ENCODE results near the gene AGBL4. TPM values are rescaled to one million over a fixed set of nuclear protein-coding genes. Genes with fewer than 3 reads are reported as not detected.

AGBL4 gene
- total RNA-seq, 1 donor from 2014 or later: not detected

DNA sequence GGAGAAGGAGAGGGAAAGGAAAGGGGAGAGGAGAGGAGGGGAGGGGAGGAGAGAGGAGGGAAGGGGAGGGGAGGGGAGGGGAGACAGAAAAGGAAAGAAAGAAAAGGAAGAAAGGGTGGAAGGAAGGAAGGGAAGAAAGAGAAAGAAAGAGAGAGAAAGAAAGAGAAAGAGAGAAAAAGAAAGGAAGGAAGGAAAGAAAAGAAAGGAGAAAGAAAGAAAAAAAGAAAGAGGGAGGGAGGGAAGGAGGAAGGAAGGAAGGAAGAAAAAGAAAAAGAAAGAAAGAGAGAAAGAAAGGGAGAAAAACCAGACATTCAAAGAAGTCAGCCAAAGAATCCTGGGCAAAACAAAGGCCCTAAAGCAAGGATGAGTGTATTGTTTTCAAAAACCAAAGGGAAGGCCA lies 1426.1 kb downstream of the AGBL4 start:
- Histone ChIP-seq H3K36me3 (no peaks in the 10 kb centered on the region), H3K27ac (no peak overlapping the region), H3K4me3 (no peak overlapping the region), H3K27me3 (no peaks in the 10 kb centered on the region), H3K9me3 (no peaks in the 10 kb centered on the region), H3K4me1 (no peaks in the 10 kb centered on the region)
- no peak for DNase-seq (ENCODE audit: low spot score in 2 of 2)
- TF ChIP-seq, protein P1, sequence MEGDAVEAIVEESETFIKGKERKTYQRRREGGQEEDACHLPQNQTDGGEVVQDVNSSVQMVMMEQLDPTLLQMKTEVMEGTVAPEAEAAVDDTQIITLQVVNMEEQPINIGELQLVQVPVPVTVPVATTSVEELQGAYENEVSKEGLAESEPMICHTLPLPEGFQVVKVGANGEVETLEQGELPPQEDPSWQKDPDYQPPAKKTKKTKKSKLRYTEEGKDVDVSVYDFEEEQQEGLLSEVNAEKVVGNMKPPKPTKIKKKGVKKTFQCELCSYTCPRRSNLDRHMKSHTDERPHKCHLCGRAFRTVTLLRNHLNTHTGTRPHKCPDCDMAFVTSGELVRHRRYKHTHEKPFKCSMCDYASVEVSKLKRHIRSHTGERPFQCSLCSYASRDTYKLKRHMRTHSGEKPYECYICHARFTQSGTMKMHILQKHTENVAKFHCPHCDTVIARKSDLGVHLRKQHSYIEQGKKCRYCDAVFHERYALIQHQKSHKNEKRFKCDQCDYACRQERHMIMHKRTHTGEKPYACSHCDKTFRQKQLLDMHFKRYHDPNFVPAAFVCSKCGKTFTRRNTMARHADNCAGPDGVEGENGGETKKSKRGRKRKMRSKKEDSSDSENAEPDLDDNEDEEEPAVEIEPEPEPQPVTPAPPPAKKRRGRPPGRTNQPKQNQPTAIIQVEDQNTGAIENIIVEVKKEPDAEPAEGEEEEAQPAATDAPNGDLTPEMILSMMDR (IDR thresholded peaks at IDR 0.05): no peak
- intact Hi-C loops (cut with DNase I): no loop called here

DNA sequence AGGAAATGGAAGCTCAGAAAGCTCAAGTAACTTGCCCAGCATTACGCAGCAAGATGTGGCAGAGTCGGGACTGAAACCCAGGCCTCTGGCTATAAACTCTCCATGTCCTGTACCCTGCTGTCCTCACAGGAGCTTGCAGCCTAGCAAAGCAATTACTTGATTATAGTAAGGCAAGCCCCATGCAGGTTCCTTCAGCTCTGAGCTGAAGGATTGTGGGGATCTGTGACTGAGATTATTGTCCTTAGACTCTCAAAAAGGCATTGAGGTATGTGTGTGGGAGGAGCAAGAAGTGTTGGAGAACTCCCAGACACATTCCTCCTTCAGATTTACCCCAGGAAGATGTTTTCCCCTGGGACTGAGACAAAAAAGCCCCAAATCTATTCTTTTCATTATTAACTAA lies 1427.7 kb downstream of the AGBL4 start:
- TF ChIP-seq, protein P1 (IDR thresholded peaks at IDR 0.05): no peak

DNA sequence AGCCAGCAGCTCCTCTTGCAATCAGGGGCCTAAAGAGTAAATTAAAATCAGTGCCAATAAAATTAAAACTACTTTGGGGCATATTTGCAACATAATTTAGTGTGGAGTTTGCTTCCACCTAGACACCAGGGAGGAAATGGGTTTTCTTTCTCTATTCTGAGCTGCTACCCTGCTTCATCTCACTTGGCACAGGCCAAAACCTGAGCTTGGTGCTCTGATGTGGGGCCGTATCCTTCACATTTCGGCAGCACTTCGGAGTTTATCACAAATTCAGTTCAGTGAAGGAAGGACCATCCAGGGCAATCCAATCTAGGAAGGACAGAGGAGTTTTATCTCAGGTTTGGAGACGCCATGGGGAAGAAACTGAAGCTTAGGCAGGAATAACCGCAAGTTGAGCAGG lies 1428.1 kb downstream of the AGBL4 start:
- H3K9me3 ChIP-seq: no peaks in the 10 kb centered on the region
- H3K27me3 ChIP-seq: no peaks in the 10 kb centered on the region
- H3K27ac ChIP-seq: no peak overlapping the region
- H3K4me1 ChIP-seq: no peaks in the 10 kb centered on the region
- intact Hi-C loops (cut with DNase I): no loop called here
- DNase-seq (ENCODE audit: low spot score in 2 of 2): no peak
- TF ChIP-seq, protein P1 (IDR thresholded peaks at IDR 0.05): no peak
- no peaks in the 10 kb centered on the region for H3K36me3 ChIP-seq
- H3K4me3 ChIP-seq: no peak overlapping the region

More for the DNA sequence above, 1427.7 kb downstream of the AGBL4 start:
- no peak overlapping the region for H3K27ac ChIP-seq
- no peak overlapping the region for H3K4me3 ChIP-seq
- DNase-seq (ENCODE audit: low spot score in 2 of 2): no peak
- intact Hi-C loops (cut with DNase I): no loop called here
- H3K9me3 ChIP-seq: no peaks in the 10 kb centered on the region
- H3K36me3 ChIP-seq: no peaks in the 10 kb centered on the region
- H3K27me3 ChIP-seq: no peaks in the 10 kb centered on the region
- no peaks in the 10 kb centered on the region for H3K4me1 ChIP-seq

DNA sequence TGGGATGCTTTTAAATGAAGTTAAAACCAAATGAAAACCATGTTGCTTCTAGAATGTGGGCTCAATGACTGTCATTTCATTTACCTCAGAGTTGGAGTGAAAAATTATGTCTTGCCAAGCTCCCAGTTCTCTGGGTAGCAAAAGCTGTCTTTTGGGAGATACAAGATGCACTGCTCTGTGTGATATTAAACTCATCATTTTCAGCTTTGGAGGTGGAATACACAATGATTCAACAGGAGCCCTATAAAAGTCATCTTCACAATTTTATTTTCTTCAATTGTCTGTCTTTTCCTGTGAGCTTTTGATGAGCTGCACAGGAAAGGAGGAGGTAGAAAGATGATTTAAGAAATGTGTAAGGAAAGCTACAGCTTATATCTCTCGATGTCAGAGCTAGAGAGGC lies 1431.4 kb downstream of the AGBL4 start:
- no peaks in the 10 kb centered on the region for H3K9me3 ChIP-seq
- DNase-seq (ENCODE audit: low spot score in 2 of 2): no peak
- H3K27ac ChIP-seq: no peak overlapping the region
- H3K4me3 ChIP-seq: no peak overlapping the region
- intact Hi-C loops (cut with DNase I): no loop called here
- H3K36me3 ChIP-seq: no peaks in the 10 kb centered on the region
- H3K4me1 ChIP-seq: no peaks in the 10 kb centered on the region
- no peaks in the 10 kb centered on the region for H3K27me3 ChIP-seq
- TF ChIP-seq, protein P1 (IDR thresholded peaks at IDR 0.05): no peak

DNA sequence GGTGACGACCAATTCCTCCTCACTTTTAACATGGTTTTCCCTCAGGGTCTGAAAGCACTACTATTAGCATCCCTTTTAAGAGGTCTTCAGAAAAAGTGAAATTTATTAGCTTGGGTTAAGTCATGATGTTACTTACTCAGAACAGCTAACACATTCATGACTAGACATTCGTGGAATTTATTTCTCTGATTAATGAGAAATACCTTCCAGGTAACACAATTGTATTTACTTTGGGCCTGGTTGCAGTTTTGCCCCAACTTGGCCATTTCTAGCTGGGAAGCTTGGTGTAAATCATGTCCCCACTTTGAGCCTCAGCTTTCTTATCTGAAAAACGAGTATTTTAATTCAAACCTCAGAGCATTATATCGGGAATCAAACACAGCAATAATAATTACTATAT lies 1432.6 kb downstream of the AGBL4 start:
- intact Hi-C loops (cut with DNase I): no loop called here
- Histone ChIP-seq H3K27ac (no peak overlapping the region), H3K27me3 (no peaks in the 10 kb centered on the region), H3K4me3 (no peak overlapping the region), H3K36me3 (no peaks in the 10 kb centered on the region), H3K4me1 (no peaks in the 10 kb centered on the region), H3K9me3 (no peaks in the 10 kb centered on the region)
- no peak for DNase-seq (ENCODE audit: low spot score in 2 of 2)
- TF ChIP-seq, protein P1 (IDR thresholded peaks at IDR 0.05): no peak

DNA sequence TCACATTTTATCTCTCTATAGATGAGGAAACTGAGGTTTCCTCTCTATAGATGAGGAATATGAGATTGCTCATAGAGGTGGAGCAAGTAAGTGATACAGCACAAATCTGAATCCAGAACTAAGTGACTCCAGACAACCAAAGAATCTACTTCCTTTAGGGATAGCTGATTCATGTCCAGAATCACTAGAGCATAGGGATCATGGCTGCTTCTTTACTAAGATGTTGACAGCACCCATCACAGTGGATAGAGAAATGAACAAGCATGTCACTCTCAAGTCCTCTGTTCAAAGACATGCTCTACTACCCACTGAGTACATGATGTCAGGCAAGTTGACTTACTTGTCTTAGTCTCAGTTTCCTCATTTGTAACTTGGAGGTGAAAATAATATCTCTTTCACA lies 1435.7 kb downstream of the AGBL4 start:
- Histone ChIP-seq H3K4me1 (no peaks in the 10 kb centered on the region), H3K4me3 (no peak overlapping the region), H3K36me3 (no peaks in the 10 kb centered on the region), H3K27me3 (no peaks in the 10 kb centered on the region), H3K9me3 (no peaks in the 10 kb centered on the region), H3K27ac (no peak overlapping the region)
- DNase-seq (ENCODE audit: low spot score in 2 of 2): no peak
- intact Hi-C loops (cut with DNase I): no loop called here
- TF ChIP-seq, protein P1 (IDR thresholded peaks at IDR 0.05): no peak
